ENCODE data around the gene TBC1D30.

DNA sequence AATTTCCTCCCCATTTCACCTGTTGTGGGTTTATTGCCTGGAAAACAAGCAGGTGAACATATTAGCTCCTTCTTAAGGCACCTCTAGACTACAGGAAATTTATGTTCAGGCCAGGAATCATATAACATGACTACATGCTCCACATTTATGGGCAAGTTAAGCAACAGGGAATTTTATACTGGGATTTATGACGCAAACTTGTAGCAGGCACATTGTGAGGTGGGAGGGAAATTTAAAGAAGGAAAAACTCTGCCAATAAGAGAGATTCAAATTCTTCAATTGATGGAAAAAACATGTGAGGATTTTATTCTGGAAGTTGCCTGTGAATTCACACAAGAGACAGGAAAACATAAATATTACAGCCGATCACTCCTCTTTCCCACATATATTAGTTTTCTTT lies 93.9 kb downstream of the TBC1D30 start:
- TF ChIP-seq, protein P1, sequence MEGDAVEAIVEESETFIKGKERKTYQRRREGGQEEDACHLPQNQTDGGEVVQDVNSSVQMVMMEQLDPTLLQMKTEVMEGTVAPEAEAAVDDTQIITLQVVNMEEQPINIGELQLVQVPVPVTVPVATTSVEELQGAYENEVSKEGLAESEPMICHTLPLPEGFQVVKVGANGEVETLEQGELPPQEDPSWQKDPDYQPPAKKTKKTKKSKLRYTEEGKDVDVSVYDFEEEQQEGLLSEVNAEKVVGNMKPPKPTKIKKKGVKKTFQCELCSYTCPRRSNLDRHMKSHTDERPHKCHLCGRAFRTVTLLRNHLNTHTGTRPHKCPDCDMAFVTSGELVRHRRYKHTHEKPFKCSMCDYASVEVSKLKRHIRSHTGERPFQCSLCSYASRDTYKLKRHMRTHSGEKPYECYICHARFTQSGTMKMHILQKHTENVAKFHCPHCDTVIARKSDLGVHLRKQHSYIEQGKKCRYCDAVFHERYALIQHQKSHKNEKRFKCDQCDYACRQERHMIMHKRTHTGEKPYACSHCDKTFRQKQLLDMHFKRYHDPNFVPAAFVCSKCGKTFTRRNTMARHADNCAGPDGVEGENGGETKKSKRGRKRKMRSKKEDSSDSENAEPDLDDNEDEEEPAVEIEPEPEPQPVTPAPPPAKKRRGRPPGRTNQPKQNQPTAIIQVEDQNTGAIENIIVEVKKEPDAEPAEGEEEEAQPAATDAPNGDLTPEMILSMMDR (IDR thresholded peaks at IDR 0.05; ENCODE audit: low read depth, low read length, missing input control) = no peak
- no peak for TF ChIP-seq RAD21 (IDR thresholded peaks at IDR 0.05)
- TF ChIP-seq YY1 (IDR thresholded peaks at IDR 0.05) = no peak
- TF ChIP-seq, protein P2, sequence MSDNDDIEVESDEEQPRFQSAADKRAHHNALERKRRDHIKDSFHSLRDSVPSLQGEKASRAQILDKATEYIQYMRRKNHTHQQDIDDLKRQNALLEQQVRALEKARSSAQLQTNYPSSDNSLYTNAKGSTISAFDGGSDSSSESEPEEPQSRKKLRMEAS (IDR thresholded peaks at IDR 0.05) = no peak
- TF ChIP-seq EGR1 (IDR thresholded peaks at IDR 0.05; ENCODE audit: low read depth in 2 of 2) = no peak
- TF ChIP-seq SP1 (IDR thresholded peaks at IDR 0.05) = no peak
